CD14-positive monocyte (primary cell): ENCODE results near the gene EML2. TPM values are rescaled to one million over a fixed set of nuclear protein-coding genes. Genes with fewer than 3 reads are reported as not detected.

Source experiments
- DNase-seq, 3 donors: peaks; one replicate each; pipeline ENCODE4 v3.0.0-alpha.2; 2011 to 2022
- H2AFZ ChIP-seq: 2 replicates; pipeline ENCODE4 v1.6.0; 2012; ENCODE audit warnings: mild to moderate bottlenecking, low read depth, low read length, inconsistent platforms; ENCODE audit not compliant: insufficient read depth, poor library complexity, severe bottlenecking
- H3K27ac ChIP-seq, 2 donors: 1 replicate in 1 of 2; 2 replicates in 1 of 2; pipeline ENCODE4 v1.5.1; 2012 to 2013; ENCODE audit warnings: low read length in 2 of 2, control low read depth in 1 of 2, inconsistent platforms in 1 of 2, low read depth in 1 of 2, mild to moderate bottlenecking in 1 of 2
- H3K27me3 ChIP-seq, 2 donors: one replicate each; pipeline versions ENCODE4 v1.6.0 to v1.6.1; 2011 to 2013; ENCODE audit warnings: low read length in 2 of 2; ENCODE audit not compliant: control insufficient read depth in 2 of 2, insufficient read depth in 2 of 2
- H3K36me3 ChIP-seq, 2 donors: replicated peaks in 1 of 2; 1 replicate in 1 of 2; 2 replicates in 1 of 2; pipeline versions ENCODE4 v1.5.1 to v1.6.1; 2012 to 2013; ENCODE audit warnings: low read length in 2 of 2, control low read depth in 1 of 2, inconsistent platforms in 1 of 2, mild to moderate bottlenecking in 1 of 2; ENCODE audit not compliant: insufficient read depth in 2 of 2, control insufficient read depth in 1 of 2
- H3K4me1 ChIP-seq, 2 donors: 1 replicate in 1 of 2; 2 replicates in 1 of 2; pipeline versions ENCODE4 v1.5.1 to v1.6.1; 2012 to 2013; ENCODE audit warnings: low read length in 2 of 2, control low read depth in 1 of 2, inconsistent platforms in 1 of 2, mild to moderate bottlenecking in 1 of 2, moderate library complexity in 1 of 2; ENCODE audit not compliant: insufficient read depth in 2 of 2, control insufficient read depth in 1 of 2
- H3K4me2 ChIP-seq: replicated peaks from 2 replicates; pipeline ENCODE3; 2012; ENCODE audit warnings: low read length, moderate library complexity, mild to moderate bottlenecking; ENCODE audit not compliant: poor library complexity, severe bottlenecking; ENCODE audit errors: extremely low read depth
- H3K4me3 ChIP-seq, 3 experiments: fragments of 200-600 bp in 1 of 3; sonication (generic) in 1 of 3; replicated peaks in 1 of 3; 1 replicate in 2 of 3; 2 replicates in 1 of 3; pipeline ENCODE4 v1.5.1; 2011 to 2013; ENCODE audit warnings: low read length in 3 of 3, mild to moderate bottlenecking in 3 of 3, control low read depth in 2 of 3, low read depth in 2 of 3, inconsistent platforms in 1 of 3, moderate library complexity in 1 of 3
- H3K79me2 ChIP-seq: 2 replicates; pipeline ENCODE4 v1.6.0; 2012; ENCODE audit warnings: mild to moderate bottlenecking, control low read depth, inconsistent platforms, low read length, moderate library complexity; ENCODE audit not compliant: insufficient read depth
- H3K9ac ChIP-seq: 2 replicates; pipeline ENCODE4 v1.6.0; 2017; ENCODE audit warnings: low read length, mild to moderate bottlenecking; ENCODE audit not compliant: insufficient read depth, poor library complexity, severe bottlenecking
- H3K9me3 ChIP-seq, 2 donors: replicated peaks in 1 of 2; 1 replicate in 1 of 2; 2 replicates in 1 of 2; pipeline versions ENCODE4 v1.5.1 to v1.6.1; 2012 to 2013; ENCODE audit warnings: low read length in 2 of 2, control low read depth in 1 of 2; ENCODE audit not compliant: control insufficient read depth in 1 of 2, insufficient read depth in 1 of 2
- H4K20me1 ChIP-seq: 2 replicates; pipeline ENCODE4 v1.6.0; 2012; ENCODE audit warnings: mild to moderate bottlenecking, low read length, control low read depth, moderate library complexity; ENCODE audit not compliant: insufficient read depth
- H3K27ac Mint-ChIP-seq, 7 donors: one replicate each; pipeline ENCODE4 v1.8.0; 2020; ENCODE audit warnings: mild to moderate bottlenecking in 7 of 7, mixed read lengths in 7 of 7, moderate library complexity in 6 of 7, inconsistent platforms in 2 of 7
- H3K27me3 Mint-ChIP-seq, 3 donors: one replicate each; pipeline ENCODE4 v1.8.0; 2021 to 2022; ENCODE audit warnings: low read depth in 3 of 3, mild to moderate bottlenecking in 3 of 3, mixed read lengths in 3 of 3, moderate library complexity in 3 of 3, inconsistent platforms in 1 of 3
- H3K36me3 Mint-ChIP-seq, 2 donors: one replicate each; pipeline ENCODE4 v1.8.0; 2020; ENCODE audit warnings: mixed read lengths in 2 of 2, inconsistent platforms in 1 of 2, mild to moderate bottlenecking in 1 of 2
- H3K4me1 Mint-ChIP-seq: one replicate; pipeline ENCODE4 v1.8.0; 2020; ENCODE audit warnings: mild to moderate bottlenecking, mixed read lengths
- H3K4me3 Mint-ChIP-seq, 2 donors: one replicate each; pipeline ENCODE4 v1.8.0; 2020; ENCODE audit warnings: mild to moderate bottlenecking in 2 of 2, mixed read lengths in 2 of 2, moderate library complexity in 1 of 2
- H3K9me3 Mint-ChIP-seq, 7 donors: one replicate each; pipeline ENCODE4 v1.8.0; 2020 to 2022; ENCODE audit warnings: mixed read lengths in 7 of 7, mild to moderate bottlenecking in 6 of 7, moderate library complexity in 6 of 7, inconsistent platforms in 2 of 7
- CTCF ChIP-seq: fragments of 200-600 bp; IDR thresholded peaks from one replicate; pipeline ENCODE4 v1.8.0; 2022; ENCODE audit warnings: antibody characterized with exemption, mild to moderate bottlenecking
- WGBS: methylation state at CpG from one replicate; pipeline ENCODE4 v1.1.5; 2013; ENCODE audit warnings: missing lambda C conversion rate; ENCODE audit not compliant: insufficient coverage; 5-methylcytosine and 5-hydroxymethylcytosine counted together
- intact Hi-C, 2 donors: fragments of 100-400 bp; cut with micrococcal nuclease; formaldehyde crosslinking; loops; one replicate each; pipeline versions ENCODE4 v1.15.0 to v1.15.1; 2023
- polyA plus RNA-seq, 3 donors: library from polyadenylated mRNA; depleted of rRNA in 1 of 3; unstranded in 2 of 3; stranded (reverse) in 1 of 3; fragments of 300-500 nt in 2 of 3; fragments of >200 nt in 1 of 3; fragmentation: Illumina TruSeq in 2 of 3; gene quantifications; 1 replicate in 2 of 3; 2 replicates in 1 of 3; pipeline ENCODE4 v1.2.3, GENCODE V29; 2012 to 2021

Gene EML2
- polyA plus RNA-seq, 3 donors = 10.3 to 50.8 (median 11.9) TPM

GRCh38 chr19:45589768-45590167 is 49.4 kb downstream of the EML2 start:
- Histone ChIP-seq H3K4me1 (peaks cover 11 to 15% of the 10 kb centered on the region in 2 donors), H3K4me3 (no peak overlapping the region), H3K4me2 (no peak overlapping the region), H3K9ac (no peak overlapping the region), H4K20me1 (no peaks in the 10 kb centered on the region), H3K9me3 (no peaks in the 10 kb centered on the region), H3K79me2 (no peaks in the 10 kb centered on the region), H3K36me3 (no peaks in the 10 kb centered on the region), H2AFZ (no peak overlapping the region), H3K27me3 (peaks cover 0 to 17% of the 10 kb centered on the region in 2 donors), H3K27ac (no peak overlapping the region)
- Mint-ChIP-seq H3K27ac (peak overlapping the region in 3 of 7 donors; percentile 4 to 52 (median 47)), H3K36me3 (no peaks in the 10 kb centered on the region), H3K27me3 (peaks cover 19 to 35% (median 34%) of the 10 kb centered on the region in 3 donors), H3K4me3 (peak overlapping the region in 1 of 2 donors; percentile 24), H3K4me1 (peaks cover 19% of the 10 kb centered on the region), H3K9me3 (peaks cover 0 to 2% (median 0%) of the 10 kb centered on the region in 7 donors)
- intact Hi-C loops = loop anchor here (10.0 kb wide), 2 partner anchors 55 to 65 kb away; no protein-coding TSS in a partner anchor
- TF ChIP-seq CTCF = no peak
- WGBS = 89% methylated on average over 4 of the region's 4 CpGs
- no peak for DNase-seq

- peaks cover 21% of the 10 kb centered on the region for H3K4me1 Mint-ChIP-seq
- no peak overlapping the region for H3K4me2 ChIP-seq
- H3K27ac Mint-ChIP-seq = no peak overlapping the region
- no peaks in the 10 kb centered on the region for H3K9me3 ChIP-seq
- no peak overlapping the region for H2AFZ ChIP-seq
- peak in 1 of 3 donors; percentile 61 for DNase-seq
- no peak overlapping the region for H3K4me3 Mint-ChIP-seq
- TF ChIP-seq CTCF = no peak
- no peak overlapping the region for H3K27ac ChIP-seq
- H3K9me3 Mint-ChIP-seq = peaks cover 0 to 2% (median 0%) of the 10 kb centered on the region in 7 donors
- no peaks in the 10 kb centered on the region for H4K20me1 ChIP-seq
- peaks cover 6% of the 10 kb centered on the region for H3K79me2 ChIP-seq
- no peaks in the 10 kb centered on the region for H3K36me3 ChIP-seq
- intact Hi-C loops = loop anchor here (10.0 kb wide), 2 partner anchors 57 to 63 kb away; no protein-coding TSS in a partner anchor
- peaks cover 17 to 35% (median 32%) of the 10 kb centered on the region in 3 donors for H3K27me3 Mint-ChIP-seq
- peaks cover 16 to 23% of the 10 kb centered on the region in 2 donors for H3K4me1 ChIP-seq
- no peak overlapping the region for H3K4me3 ChIP-seq
- H3K27me3 ChIP-seq = peaks cover 0 to 17% of the 10 kb centered on the region in 2 donors
- H3K9ac ChIP-seq = no peak overlapping the region
- 60% methylated on average over 1 of the region's 4 CpGs for WGBS
- peaks cover 0 to 1% of the 10 kb centered on the region in 2 donors for H3K36me3 Mint-ChIP-seq
Observed at GRCh38 chr19:45587873-45588272, 51.3 kb downstream of the EML2 start.
